Stimulated activated CD8-positive, alpha-beta memory T cell treated with anti-CD3 and anti-CD28 coated beads, Interleukin-15, amount 100 ng/mL, for 4 hours (primary cell): ENCODE measurements around the gene TMEM79.

Experiments used
- DNase-seq, 2 donors: peaks; one replicate each; pipeline ENCODE4 v3.0.0-alpha.2; 2020; ENCODE audit warnings: low read depth in 2 of 2

Gene TMEM79

DNA sequence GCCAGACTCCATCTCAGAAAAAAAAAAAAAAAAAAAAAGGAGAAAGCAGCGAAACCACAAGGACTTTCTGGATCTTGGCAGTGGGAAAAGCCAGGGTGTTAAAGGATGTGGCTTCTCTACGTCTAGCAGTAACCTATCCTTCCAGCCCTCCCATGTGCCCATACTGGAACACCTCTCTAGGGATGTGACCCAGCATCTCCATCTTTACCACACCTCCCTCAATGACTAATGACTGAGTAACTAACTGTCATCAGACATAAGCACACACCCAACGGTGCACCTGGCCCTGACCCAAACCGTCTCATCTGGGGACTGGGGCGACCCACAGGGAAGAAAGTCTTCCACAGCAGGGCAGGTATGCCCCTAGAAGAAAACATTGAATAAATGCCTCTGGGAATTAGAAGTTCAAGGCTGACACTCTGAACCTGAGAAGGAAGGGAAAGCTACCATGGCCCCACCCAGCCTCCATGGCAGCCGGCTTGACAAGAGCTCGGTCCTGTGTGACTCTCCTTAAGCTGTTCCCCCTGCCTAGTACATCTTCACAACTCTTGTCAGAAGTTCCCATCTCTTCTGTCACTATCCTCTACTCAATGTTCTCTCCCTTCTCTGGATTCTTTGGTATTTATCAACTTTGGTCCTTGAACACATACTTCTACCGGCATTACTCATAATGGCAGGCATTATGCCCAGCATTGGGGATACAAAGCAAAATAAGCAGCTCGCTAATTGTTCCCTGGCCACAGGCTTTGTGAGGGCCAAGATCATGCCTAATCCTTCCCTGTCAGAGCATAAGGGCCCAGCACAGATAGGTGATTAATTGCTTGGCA is 21.5 kb upstream of the TMEM79 start:
- no peak for DNase-seq

GRCh38 chr1:156263288-156263655 is 20.9 kb upstream of the TMEM79 start:
- DNase-seq, result no peak

DNA sequence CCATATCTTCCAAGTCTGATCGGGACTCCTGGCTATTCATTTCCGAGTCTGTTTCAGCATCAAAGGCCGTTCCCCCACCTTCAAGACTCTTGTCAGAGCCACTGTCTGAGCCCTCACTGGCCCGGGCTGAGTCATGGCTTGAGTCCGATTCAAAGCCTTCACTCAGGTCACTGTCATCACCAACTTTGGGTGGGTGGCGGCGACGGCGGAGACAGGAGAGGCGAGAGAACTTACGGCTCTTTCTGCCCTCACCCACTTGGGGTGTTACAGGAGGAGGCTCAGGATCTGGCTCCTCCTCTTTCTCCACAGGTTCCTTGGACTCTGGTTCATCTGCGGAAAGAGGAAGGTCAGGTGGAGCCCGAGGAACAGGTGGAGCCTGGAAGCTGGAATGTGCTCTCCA is 18.1 kb upstream of the TMEM79 start:
- DNase-seq, result no peak

- no peak for DNase-seq
These were observed 15.8 kb upstream of the TMEM79 start for GRCh38 chr1:156268336-156268735.

GRCh38 chr1:156270314-156270713 is 13.8 kb upstream of the TMEM79 start:
- no peak for DNase-seq

GRCh38 chr1:156276532-156276931 is 7.6 kb upstream of the TMEM79 start:
- no peak for DNase-seq

GRCh38 chr1:156276966-156277381 is 7.2 kb upstream of the TMEM79 start:
- no peak for DNase-seq

- DNase-seq, result no peak
These were observed 4.3 kb upstream of the TMEM79 start for GRCh38 chr1:156279837-156280236.

GRCh38 chr1:156281281-156281680 is 2.8 kb upstream of the TMEM79 start:
- peak; percentile 19 for DNase-seq

GRCh38 chr1:156281693-156282478 is 2.2 kb upstream of the TMEM79 start:
- no peak for DNase-seq

DNA sequence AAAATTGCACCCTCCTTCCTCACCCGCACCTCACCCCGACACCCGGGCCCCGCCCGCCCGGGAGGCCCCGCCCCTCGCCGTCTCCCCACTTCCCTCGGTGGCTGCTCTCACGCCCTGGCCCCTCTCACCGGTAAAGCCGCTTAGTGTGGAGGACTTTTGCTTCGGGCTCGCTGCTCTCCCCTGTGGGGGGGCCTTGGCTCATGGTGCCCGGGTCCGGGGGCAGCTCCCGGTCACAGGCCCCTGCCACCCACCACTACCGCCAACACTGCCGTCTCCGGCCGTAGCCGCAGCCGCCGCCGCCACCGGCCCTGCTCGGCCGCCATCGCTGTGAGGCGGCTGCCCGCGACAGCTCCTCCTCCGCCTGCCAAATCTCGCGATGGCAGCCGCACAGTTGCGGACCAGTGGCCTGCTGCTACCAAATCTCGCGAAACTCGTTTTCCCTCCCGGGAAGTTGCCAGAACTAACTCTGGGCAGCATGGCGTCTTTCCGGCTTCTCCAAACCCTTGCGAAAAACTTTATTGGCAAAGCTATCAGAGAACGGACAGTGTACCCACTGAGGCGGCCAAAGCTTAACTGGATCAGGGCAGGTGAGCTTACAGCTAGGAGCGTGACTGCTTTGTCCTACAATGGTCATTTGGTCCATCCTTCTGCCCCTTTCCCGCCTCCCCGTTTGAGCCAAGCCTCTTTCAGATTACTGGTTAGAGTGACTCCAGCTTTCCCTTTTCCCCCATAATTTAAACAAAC is 1.5 kb upstream of the TMEM79 start, which contains the start of gene SMG5:
SMG5 (minus strand) TSS at position 347 of the 744 bp plus-strand sequence; CDS start at position 202, 145 bp downstream.
- peak; percentile 90 to 92 for DNase-seq

GRCh38 chr1:156283521-156283920 is 604 bp upstream of the TMEM79 start:
- DNase-seq, result no peak

DNA sequence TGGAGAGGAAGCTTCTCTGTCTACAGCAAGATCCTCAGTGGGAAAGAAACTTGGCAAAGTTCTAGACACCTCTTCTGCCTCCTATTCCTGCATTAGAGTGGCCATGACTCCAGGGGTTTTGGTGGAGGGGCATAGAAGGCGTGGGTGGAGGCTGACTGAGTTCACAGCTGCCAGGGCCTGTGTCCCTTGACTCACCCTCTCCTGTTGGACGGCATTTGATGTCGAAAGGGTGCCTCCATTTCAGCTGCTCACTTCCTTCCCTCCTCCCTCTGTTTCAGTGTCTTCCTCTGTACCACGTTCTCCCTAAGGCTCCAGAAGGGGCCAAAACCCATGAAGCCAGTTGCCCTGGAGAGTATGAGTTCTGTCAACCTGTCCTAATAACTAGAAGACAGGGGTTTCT is 632 bp downstream of the TMEM79 start:
- DNase-seq, result no peak

DNA sequence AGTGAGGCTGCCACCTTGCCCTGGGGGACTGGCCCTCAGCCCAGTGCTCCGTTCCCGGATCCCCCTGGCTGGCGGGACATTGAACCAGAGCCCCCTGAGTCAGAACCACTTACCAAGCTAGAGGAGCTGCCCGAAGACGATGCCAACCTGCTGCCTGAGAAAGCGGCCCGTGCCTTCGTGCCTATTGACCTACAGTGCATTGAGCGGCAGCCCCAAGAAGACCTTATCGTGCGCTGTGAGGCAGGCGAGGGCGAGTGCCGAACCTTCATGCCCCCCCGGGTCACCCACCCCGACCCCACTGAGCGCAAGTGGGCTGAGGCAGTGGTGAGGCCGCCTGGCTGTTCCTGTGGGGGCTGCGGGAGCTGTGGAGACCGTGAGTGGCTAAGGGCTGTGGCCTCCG is 1.3 kb downstream of the TMEM79 start:
- no peak for DNase-seq

DNA sequence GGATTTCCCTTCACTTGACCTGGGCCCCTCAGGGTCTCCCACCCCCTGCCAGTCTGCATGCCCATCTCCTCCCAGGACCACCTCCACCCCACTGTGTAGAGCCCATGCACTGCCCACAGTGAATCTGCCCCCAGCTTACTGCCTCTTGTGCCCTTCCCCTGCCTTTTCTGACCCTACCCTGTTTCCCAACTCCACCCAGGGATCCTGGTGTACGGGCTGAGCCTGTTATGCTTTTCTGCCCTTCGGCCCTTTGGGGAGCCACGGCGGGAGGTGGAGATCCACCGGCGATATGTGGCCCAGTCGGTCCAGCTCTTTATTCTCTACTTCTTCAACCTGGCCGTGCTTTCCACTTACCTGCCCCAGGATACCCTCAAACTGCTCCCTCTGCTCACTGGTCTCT is 1.9 kb downstream of the TMEM79 start:
- DNase-seq, result no peak

DNA sequence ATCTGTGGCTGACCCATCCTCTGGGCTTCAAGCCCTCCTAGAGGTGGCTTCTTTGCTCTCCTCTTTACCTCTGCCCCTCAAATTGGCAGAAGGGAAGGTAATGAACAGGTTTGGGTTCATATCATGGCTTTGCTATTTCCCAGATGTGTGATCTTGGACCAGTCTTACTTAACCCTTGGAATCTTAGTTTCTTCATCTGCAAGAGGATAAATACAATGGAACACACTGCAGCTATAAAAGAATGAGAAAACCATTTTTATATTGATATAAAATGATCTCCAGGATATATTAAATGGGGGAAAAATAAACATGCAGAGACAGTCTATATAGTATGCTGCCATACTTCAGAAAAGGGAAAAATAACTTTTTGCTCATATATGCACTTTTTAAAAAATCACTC is 5.7 kb downstream of the TMEM79 start:
- DNase-seq, result no peak

DNA sequence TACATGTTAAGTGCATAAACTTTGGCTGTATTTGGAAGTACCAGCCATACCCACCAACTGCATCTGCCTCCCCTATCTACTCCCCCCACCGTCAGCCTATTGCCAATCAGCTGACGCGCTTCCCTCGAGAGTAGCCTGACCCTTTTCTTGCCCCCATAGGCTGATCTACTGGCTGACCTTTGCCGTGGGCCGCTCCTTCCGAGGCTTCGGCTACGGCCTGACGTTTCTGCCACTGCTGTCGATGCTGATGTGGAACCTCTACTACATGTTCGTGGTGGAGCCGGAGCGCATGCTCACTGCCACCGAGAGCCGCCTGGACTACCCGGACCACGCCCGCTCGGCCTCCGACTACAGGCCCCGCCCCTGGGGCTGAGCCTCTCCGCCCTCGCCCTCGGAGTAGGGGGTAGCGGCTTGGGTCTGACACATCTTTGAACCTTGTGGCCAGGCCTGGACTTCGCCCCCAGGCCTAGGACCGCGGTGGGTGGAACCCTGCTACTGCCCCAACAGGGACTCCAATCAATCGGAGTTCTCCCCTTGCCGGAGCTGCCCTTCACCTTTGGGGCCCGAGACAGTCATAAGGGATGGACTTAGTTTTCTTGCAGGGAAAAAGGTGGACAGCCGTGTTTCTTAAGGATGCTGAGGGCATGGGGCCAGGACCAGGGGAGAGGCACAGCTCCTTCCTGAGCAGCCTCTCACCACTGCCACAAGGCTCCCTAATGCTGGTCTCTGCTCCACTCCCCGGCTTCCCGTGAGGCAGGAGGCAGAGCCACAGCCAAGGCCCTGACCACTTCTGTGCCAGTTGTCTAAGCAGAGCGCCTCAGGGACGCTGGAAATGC is 7.3 kb downstream of the TMEM79 start:
- peak in 1 of 2 donors; percentile 14 for DNase-seq

DNA sequence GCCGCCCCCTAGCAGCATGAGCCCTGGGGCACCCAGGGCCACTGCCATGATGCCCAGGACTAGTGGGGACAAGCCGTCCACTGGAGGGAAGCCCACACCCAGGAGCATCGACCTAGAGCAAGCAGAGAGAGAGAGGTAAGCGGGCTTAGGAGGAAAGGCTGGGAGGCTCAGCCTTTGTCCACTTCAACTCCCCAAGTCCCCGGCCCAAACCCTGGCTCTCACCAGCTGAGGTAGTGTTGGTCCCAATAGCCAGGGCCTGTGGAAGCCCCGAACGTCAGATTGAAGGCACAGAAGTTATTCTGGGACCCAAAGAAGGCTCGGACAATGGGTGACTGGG is 8.9 kb downstream of the TMEM79 start:
- DNase-seq, result no peak

DNA sequence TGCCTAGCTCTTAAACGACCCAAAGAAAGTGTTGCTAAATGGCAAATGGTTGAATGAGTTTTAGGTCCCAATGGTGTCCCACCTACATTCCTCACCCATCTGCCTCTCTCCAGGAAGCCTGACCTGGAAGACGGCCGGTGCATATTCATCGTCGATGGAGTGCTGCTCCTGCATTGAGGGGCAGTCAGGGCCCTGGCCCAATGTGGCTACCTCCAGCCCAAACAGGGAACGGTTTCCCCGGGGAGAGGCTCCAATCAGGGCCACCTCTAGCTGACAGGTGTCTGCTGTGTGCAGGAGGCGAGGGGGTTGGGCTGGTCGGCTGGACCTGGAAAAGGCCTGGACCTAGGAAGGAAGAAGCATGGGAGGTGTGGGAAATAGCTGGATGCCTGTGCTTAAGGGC is 9.8 kb downstream of the TMEM79 start:
- no peak for DNase-seq

- DNase-seq, result peak in 1 of 2 donors; percentile 35
These were observed 11.3 kb downstream of the TMEM79 start, which contains the start of gene GLMP for GRCh38 chr1:156295391-156295947. Gene GLMP (minus strand): TSS chr1:156295679. CDS start chr1:156295645, 34 bp downstream.

DNA sequence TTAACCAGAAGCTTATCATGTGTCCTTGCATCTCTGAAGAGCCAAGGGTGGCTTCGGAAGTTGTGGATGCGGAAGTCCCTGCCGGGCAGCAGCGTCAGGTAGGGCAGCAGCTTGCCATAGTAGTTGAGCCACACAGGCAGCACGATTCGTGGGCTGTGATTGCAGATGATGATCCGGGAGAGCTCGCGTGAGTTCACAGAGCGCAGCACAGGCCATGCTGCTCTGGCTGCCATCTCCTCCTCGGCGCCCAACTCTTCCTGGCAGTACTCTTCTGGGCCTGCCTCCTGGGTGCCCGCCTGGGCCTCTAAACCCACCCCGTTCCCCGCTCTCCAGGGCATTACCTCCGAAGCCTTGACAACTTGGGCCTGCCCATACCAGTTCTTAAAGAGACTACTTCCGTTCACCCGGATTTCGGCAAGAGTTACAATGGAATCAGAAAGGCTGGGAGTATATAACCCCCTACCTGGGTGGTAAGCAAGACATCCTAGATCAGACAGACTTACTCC is 14.8 kb downstream of the TMEM79 start, which contains the start of gene VHLL:
VHLL (minus strand) TSS at position 456 of the 506 bp plus-strand sequence; CDS start at position 338, 118 bp downstream.
- DNase-seq, result no peak
